ENCODE measurements around the gene SPRY1.

The SPRY1 gene, protein sequence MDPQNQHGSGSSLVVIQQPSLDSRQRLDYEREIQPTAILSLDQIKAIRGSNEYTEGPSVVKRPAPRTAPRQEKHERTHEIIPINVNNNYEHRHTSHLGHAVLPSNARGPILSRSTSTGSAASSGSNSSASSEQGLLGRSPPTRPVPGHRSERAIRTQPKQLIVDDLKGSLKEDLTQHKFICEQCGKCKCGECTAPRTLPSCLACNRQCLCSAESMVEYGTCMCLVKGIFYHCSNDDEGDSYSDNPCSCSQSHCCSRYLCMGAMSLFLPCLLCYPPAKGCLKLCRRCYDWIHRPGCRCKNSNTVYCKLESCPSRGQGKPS

DNA sequence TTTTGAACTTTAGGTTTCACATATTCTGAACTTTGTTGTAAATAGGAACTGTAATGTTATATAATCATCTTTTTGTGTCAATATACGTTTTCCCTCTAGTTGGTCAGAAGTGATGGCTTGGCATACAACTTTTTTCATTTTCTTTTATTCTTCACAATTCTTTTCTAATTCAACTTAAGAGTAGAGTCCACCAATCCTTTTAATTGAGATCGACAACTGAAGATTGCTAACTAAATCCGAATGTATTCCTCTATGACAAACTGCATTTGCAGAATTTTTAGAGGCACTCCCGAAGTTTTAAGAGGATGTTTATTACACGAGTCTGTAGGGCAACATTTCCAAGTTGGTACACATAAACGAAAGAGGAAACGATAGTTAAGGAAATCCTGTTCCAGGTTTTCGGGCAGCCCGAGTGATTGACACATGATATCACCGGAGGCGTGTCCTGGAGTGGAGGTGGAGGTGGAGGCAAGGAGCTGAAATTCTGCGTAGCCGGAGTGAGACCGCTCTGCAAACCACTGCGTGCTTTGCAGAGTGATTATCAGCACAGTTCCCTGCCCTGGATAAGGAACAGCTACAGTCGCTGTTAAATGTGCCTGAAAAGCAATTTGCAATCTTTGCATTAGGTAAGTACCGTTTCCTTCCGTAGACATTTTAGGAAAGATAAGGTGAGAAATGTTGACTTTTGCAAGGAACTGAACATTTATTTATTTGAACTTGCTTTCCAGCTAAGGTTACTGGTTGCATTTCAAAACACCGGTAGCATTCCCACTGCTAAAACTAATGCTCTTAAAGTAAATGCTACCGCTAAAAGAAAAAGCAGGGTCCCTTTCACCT is at the start of gene SPRY1:
Gene SPRY1, plus strand, starts transcription at position 489 of the 837 bp plus-strand sequence. CDS start 4,797 bp downstream, outside the sequence.
- DNase-seq (ENCODE audit: low spot score): peak; percentile 41

DNA sequence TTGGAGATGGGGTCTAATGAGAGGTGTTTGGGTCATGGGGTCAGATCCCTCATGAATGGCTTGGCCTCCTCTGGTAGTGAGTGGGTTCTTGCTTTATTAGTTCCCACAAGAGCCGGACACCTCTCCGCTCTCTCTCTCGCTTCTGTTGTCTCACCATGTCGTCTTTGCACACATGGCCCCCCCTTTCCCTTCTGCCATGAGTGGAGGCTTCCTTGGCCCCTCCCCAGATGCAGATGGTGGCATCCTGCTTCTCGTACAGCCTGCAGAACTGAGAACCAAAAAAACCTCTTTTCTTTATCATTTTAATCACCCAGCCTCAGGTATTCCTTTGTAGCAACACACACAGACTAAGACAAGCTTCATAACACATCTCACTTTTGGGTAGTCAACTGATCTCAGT is 49.6 kb upstream of the SPRY1 start:
- DNase-seq (ENCODE audit: low spot score): no peak

DNA sequence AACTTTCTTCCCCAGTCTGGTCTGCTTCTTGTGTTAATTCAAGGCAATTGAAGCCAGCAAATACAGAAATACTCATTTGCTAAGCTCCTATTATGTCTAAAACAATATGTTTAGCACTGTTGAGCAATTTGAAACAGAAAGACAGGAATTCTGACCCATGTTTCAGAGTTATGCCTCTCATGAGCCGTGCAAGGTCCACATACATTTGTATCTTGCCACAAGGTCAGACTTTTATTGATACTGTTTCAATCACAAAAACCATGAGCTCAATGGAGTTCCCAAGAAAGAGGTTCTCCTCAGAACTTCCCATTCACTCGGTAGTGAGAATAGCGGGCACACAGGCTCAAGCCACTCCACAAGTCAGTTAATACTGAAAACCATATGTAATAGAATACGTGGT is 47.6 kb upstream of the SPRY1 start:
- no peak for DNase-seq (ENCODE audit: low spot score)

DNA sequence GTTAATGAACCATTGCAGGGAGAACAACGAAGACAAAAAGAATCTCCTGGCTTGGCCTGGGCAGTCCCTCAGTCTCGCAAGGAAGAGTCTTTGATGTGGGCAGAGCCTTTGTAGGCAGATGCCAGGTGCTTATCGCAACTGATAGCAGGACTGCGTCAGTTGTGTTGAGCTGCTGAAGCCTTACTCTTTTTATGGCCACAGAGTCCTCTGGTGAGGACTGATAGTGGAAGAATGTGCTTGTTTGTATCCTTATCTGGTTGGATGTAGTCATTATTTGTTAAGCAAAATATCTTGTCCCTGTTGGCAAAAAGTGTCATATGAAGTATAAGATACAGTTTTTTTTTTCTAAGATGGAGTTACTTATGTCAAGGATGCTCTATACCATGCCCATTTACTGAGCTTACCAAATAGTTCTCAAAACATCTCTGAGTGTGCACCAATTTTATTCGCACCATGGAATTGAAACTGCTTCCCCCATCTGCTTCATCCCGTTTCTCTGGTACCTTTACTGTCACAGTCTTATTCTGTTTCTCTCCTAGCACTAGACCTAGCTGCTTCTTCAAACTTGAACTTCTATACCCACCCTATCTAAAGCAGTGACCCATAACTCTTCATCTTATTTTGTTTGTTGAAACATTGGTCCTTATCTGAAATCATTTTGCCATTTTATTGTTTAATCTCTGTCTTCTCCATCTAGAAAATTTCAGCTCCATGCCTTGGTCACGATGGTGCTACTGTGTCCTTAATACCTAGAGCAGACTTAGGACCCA is 47.0 kb upstream of the SPRY1 start:
- DNase-seq (ENCODE audit: low spot score): no peak

DNA sequence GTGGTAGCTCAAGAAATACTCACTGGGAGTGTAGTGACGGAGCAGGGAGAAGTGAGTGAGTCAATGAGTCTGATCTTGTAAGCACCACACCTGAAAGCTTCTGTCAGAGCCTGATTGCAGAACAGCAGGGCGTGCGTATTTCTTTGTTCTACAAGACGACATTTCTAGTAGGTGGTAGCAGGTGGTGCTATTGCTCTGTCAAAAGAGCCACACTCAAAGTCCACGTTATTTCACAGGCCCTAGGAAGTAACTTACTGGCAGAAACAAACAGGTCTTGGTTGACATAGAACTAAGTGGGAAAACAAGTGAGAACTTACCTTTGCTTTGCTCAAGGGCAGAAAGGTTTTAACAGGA is 46.4 kb upstream of the SPRY1 start:
- no peak for DNase-seq (ENCODE audit: low spot score)

DNA sequence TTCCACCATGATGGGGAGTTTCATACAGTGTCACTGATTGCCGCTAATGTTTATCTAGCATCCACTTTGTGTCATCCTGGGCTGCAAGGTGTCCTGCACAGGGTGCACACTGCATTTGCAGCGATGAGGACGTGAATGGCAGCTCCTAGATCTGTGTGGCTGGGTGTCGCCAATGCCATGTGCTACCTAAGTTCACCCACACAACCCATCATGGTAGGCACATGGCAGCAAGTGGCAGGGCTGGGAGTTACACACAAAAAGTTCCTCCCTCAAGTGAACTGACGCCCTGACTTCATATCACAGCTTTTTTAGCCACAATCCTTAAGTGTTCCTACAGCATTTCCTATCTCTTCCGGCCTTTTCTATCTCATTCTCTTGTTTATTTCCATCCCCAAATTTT is 45.9 kb upstream of the SPRY1 start:
- DNase-seq (ENCODE audit: low spot score): no peak

DNA sequence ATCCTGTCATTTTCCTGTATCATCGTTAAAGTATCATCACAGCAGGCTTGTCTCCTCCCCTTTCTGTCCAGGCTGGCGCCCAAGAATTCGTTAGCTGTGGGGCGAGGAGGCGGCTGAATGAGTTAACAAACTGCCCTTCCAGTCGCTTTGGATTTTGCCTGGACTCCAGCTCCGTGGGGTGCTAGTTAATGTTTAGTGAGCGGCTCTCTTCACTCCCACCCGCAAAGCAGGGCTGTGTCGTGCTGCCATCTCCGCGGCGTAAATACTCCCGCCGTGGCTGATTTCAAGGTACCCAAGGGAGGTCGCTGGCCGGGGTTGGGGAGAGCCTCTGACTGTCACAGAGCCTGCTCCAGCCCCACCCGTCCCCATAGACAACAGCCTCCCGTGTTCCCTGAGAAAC is 44.9 kb upstream of the SPRY1 start:
- no peak for DNase-seq (ENCODE audit: low spot score)

DNA sequence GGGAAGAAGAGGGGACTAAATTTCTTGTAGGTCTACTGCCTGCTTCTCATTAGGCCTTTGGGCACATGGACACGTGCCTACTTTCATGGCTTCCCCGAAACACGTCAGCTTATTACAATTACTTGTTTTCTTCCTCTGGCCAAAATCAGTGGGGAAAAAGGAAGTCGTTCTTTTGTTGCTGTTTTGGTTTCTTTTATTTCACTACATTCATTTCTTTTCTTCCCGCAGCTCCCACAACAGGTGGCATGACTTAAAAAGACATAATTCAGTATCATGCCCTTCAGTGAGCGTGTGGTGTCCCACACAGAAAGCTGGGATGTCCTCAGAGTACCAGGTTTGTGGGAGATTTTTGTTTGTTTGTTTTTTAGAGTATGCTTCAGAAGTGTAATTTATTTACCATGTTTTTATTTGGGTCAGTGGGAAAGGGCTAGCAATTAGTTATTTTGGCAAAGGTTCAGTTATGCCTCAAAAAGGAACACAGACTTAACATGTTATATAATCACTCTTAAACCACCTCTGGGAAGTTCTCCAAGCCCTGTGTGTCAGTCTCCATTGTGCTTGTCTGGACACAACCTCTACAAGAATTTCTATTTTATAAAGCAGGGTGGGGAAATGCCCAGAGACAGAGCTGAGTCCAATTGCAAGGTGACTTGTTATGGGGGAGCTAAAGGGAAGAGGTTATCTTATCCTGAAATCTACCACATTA is 44.2 kb upstream of the SPRY1 start:
- DNase-seq (ENCODE audit: low spot score): peak; percentile 54

DNA sequence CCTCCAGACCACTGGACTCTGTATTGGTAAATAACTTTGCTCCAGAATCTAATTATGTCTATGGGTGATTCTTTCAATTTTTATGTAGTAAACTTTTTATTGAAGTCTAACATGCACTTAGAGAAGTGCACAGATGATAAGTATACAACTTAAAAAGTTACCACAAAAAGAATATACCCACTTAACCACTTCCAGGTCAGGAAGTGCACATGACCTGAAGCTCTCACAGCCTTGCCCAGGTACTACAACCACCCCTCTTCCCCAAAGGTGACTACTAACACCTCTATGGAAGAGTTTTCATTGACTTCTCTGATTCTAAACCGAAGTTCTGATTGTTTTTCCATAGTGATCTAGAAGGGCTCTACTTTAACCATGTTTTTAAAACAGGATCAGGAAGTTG is 43.6 kb upstream of the SPRY1 start:
- DNase-seq (ENCODE audit: low spot score): no peak

DNA sequence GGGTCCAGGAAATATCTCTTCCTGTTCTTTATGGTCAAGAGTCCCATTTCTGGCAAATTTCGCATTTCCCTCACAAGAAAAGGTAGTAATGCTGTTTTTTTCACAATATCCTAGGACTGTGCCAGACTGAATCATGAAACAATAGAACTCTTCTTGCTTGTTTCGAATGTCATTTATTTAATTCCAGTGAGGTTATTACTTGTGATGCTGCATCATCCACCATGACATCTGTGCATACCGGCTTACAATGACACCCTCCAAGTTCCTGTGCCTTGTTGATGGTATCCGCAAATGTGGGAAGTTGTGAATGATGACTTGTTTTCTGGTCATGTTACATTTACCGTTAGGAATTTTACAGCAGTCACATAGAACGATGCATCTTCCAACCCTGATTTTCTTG is 42.9 kb upstream of the SPRY1 start:
- DNase-seq (ENCODE audit: low spot score): no peak

DNA sequence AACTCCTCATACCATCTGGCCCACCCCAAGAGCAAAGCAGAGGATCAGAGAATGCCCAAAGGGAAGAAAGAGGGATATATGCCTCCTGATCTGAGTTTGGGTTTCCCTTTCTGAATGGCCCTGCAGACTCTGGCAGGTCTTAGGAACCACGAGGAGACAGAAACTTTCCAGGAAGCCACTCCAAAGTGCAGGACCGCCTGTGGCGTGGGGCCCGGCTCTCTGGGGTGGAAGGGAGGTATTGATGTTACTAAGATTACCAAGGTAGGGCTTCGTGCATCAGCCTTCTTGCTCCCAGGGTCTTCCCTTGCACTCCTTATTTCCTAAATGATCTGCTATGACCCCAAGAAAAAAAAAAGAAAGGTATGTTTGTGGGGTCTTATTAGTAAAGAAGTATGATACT is 41.9 kb upstream of the SPRY1 start:
- no peak for DNase-seq (ENCODE audit: low spot score)

DNA sequence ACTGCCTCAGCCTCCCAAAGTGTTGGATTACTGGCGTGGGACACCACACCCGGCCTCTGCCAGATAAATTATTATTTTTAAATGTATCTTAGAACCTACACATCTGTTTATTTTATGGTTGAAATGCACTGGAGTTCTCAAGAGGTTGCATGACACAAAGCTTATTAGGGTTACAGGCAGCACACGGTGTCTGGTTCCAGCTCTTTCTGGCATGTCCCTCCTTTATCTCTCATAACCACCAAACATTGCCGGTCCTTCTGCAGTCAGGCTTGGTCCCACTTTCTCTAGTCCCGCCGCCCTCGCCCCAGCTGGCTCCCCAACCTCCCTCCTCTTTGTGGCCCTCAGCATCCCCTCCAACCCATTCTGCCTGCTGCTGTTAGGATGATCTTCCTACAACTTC is 39.7 kb upstream of the SPRY1 start:
- DNase-seq (ENCODE audit: low spot score): no peak

DNA sequence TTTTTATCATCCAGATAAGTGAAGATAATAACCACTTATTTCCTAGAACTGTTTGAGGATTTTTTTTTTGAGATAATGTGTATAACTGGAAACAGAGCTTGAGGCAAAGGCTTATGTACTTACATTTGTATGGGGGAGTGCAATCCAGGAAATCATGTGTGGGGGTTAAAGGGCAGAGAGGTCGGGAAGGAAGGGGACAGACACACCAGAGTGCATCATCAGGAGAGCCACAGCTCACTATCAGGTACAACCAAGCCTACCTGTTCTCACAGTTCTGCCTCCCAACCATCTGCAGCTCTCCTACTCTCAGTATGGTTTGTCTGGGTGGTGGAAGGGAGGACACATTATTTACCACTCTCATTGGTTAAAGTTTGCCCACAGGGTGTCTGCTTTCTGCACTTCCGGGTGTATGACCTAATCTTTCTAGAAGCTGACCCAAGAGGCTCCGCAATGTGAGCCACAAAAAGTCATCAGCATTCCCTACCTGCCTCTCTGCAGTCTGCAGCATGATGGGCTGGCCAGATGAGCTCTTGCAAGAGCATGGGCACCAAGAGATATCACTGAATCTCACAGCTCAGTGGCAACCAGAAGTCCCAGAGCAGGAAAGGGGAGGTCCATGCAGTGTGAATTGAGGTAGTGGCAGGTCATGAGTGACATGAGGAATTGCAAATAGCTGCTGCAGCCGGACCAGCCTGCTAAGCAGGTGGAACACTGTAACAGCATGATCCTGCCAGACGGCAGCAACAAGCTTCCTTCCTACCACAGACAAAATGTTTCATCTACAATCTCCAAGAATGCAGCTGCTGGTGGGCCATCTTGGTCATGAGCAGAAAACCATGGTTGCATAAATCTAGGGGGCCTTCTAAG is 36.9 kb upstream of the SPRY1 start:
- DNase-seq (ENCODE audit: low spot score): no peak

DNA sequence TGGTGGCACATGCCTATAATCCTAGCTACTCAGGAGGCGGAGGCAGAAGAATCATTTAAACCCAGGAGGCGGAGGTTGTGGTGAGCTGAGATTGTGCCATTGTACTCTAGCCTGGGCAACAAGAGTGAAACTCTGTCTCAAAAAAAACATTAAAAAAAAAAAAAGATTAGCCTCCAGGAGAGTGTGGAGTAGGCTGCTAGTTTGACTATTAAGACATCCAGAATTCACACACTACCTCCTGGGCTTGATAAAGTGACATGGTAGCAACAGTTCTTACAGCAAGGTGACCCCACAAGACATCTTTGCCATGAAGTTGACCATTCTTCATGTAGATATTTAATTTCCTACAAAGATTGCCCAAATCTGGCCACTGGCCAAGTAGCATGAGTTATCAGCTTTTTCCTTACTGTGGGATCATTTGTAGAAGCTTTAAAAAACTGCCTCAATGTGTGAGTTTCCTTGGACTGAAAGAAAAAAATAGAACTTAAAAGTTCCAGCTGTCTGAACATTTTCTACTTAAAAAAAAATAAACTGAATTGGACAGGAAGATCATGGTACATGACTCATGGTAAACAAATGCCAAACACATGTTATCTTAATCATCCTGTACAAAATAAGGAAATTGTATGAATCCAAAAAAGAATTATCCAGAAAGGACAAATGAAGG is 35.3 kb upstream of the SPRY1 start:
- DNase-seq (ENCODE audit: low spot score): peak; percentile 60

DNA sequence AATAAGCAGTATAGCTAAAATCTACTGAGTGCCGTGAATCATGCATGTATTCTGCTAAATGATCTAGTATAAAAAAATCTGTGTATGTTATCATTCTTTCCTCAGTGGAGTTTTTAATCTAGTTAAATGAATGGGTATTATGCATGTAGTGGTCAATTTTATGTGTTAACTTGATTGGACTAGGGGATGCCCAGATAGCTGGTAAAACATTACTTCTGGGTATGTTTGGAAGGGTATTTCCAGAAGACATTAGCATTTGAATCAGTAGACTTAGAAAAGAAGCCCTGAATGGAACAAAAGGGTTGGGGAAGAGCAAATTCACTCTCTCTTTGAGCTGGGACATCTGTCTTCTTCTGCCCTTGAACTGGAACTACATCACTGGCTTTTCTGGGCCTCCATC is 34.5 kb upstream of the SPRY1 start:
- DNase-seq (ENCODE audit: low spot score): no peak

DNA sequence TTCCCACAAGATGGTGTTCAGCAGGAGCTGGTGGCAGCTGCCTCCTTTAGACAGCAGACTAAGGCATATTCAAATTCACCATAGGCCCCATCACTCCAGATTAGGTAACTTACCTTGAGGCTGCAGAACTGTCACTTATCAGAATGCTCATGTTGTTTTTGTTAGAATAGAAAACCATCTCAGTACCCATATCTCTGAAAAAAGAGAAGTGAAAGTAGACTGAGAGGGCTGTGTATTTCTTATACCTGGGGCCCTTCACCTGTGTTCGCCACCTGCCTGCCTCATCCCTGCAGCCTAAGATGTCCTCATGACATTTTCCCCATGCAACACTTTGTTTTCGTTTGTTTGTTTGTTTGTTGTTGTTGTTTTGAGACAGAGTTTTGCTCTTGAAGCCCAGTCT is 32.9 kb upstream of the SPRY1 start:
- DNase-seq (ENCODE audit: low spot score): no peak

DNA sequence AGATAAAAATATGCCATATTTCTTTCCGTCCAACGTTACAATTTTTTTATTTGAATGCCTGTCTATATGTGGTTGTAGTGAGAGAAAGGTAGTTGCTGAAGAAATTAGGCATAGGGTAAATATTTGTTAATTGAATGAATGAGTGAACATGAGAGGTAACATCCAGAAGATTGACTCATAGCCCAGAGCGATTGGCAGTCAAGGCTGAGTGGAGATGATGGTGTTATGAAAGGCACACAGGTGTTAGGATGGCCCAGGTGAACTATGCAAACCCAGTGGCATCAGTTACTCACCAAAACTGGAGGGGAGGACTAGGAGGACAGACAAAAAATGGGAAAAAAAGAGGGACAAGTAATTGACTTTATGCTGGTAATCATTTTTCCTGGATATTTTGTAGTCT is 31.7 kb upstream of the SPRY1 start:
- no peak for DNase-seq (ENCODE audit: low spot score)

DNA sequence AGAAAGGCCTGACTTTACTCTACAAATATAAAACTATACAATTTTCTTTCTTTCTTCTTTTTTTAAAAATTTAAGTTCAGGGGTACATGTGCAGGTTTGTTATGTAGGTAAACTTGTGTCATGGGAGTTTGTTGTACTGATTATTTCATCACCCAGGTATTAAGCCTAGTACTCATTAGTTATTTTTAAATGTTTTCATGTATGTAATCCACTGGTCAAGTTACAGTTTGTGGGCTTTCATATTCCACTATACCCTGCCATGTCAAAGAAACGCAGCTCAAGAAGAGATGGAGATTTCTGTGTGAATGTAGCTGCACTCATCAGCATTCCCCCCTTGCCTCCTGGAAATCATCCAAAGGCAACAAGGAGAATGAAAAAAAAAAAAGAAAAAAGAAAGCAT is 31.2 kb upstream of the SPRY1 start:
- DNase-seq (ENCODE audit: low spot score): no peak

DNA sequence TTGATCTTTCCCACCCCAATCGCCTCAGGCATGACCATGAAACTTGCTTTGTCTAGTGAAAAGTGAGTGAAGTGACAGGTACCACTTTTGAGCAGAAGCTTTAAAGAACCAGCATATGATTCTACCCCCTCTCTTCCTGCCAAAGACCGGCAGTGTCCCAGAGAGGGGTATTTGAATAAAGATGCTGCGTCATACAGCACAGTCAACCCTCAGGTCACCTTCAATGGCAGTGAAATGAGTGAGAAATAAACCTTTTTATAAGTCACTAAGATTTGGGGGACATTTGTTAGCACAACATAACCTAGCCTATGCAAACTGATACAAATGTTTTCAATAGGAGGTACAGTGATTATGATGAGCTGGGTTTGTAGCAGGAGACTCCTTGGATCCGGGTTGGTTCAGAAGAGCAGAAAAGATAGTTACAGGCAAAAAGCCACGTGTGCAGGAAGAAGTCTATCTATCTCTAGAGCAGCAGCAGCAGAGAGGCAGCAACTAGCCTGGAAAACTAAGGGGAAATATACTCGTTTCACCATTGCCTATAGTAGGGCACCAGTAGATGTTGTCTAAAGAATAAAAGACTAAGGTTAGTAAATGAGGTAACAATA is 30.3 kb upstream of the SPRY1 start:
- no peak for DNase-seq (ENCODE audit: low spot score)

DNA sequence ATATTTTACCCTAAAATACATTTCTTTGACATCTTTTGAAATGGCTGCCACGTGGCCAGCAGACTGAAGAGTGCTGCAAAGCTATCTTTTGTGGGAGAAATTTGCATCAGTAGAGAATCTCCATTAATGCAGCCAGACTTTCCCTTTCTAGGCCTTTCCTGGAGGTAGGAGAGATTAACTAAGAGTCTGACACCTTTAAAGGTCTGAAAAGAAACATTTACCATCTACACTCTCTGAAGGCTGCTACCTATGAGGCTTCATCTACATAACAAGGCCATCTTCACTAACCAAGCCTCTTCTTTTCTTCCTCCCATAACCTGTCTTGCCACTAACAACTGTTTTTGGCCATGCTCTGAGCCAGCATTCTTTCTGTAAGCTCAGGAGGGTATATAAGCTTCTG is 17.8 kb upstream of the SPRY1 start:
- no peak for DNase-seq (ENCODE audit: low spot score)
